K562 (cell line): ENCODE results near the gene CDCP1. TPM values are rescaled to one million over a fixed set of nuclear protein-coding genes. Genes with fewer than 3 reads are reported as not detected.

Experiments used
- ATAC-seq: fragments of 200-7000 bp; cut with Tn5 transposase; 3 replicates; pipeline ENCODE4 v1.9.1; 2020; ENCODE audit warnings: moderate library complexity
- BruUV-seq: library from RNA; stranded (reverse); fragments of 400-500 nt; replicated peaks from 2 replicates; lab custom pipeline; 2021; lab: Mats Ljungman, UMichigan
- CTCF ChIA-PET: fragments of 300-600 bp; formaldehyde crosslinking; extraction: SDS; loops from one replicate; lab custom pipeline; 2021; ENCODE audit warnings: low intra/inter-chr PET ratio; lab: Yijun Ruan, JAX
- POLR2A ChIA-PET: fragments of 300-600, 350-650 bp; sonication (Branson Sonifier 250); formaldehyde crosslinking; extraction: SDS; loops from one replicate; lab custom pipeline; 2021; ENCODE audit warnings: antibody characterized with exemption, inconsistent platforms; lab: Yijun Ruan, JAX
- DNase-seq, 4 experiments: peaks; one replicate each; pipeline versions ENCODE4 v3.0.0 to v3.0.0-alpha.2; 2011 to 2018; ENCODE audit warnings: low spot score in 3 of 4, mixed read lengths in 3 of 4; ENCODE audit errors: extremely low read depth in 1 of 4
- FAIRE-seq: peaks from 2 replicates; lab custom pipeline; 2011; peaks lifted over from hg19 to GRCh38; lab: Jason Lieb, UNC
- H2AFZ ChIP-seq: 2 replicates; pipeline ENCODE4 v1.6.0; 2011; ENCODE audit warnings: low read depth, low read length, control low read depth, inconsistent platforms
- H3K27ac ChIP-seq: fragments of 200-600 bp; 3 replicates; pipeline ENCODE4 v1.8.0; 2011; ENCODE audit warnings: low read depth, mild to moderate bottlenecking, control low read depth, inconsistent platforms, low read length, moderate library complexity, mixed read lengths; ENCODE audit errors: extremely low read depth
- H3K27me3 ChIP-seq, 2 experiments: fragments of 300-600 bp in 1 of 2; 2 replicates in 1 of 2; 3 replicates in 1 of 2; pipeline versions ENCODE4 v1.6.0 to v1.8.0; 2011; ENCODE audit warnings: inconsistent platforms in 2 of 2, low read length in 2 of 2, mild to moderate bottlenecking in 1 of 2, mixed read lengths in 1 of 2, moderate library complexity in 1 of 2; ENCODE audit not compliant: control insufficient read depth in 2 of 2, insufficient read depth in 2 of 2
- H3K36me3 ChIP-seq: fragments of 300-600 bp; 3 replicates; pipeline ENCODE4 v1.8.0; 2011; ENCODE audit warnings: mild to moderate bottlenecking, low read length, inconsistent platforms; ENCODE audit not compliant: control insufficient read depth, insufficient read depth
- H3K4me1 ChIP-seq, 2 experiments: fragments of 200-600 bp in 1 of 2; replicated peaks in 1 of 2; 2 replicates in 1 of 2; 3 replicates in 1 of 2; pipeline versions ENCODE4 v1.5.1 to v1.8.0; 2011; ENCODE audit warnings: inconsistent platforms in 2 of 2, low read length in 2 of 2, mild to moderate bottlenecking in 1 of 2, mixed read lengths in 1 of 2, moderate library complexity in 1 of 2; ENCODE audit not compliant: control insufficient read depth in 2 of 2, insufficient read depth in 2 of 2
- H3K4me2 ChIP-seq: 2 replicates; pipeline ENCODE4 v1.6.1; 2011; ENCODE audit warnings: low read length, control low read depth, inconsistent platforms, mixed read lengths; ENCODE audit not compliant: insufficient read depth
- H3K4me3 ChIP-seq: fragments of 200-600 bp; sonication (generic), shearing (Covaris generic); 2 replicates; pipeline ENCODE4 v1.5.1; 2016; ENCODE audit warnings: control low read depth, inconsistent platforms
- H3K79me2 ChIP-seq: fragments of 200-600 bp; 3 replicates; pipeline ENCODE4 v1.8.0; 2011; ENCODE audit warnings: low read length, inconsistent platforms; ENCODE audit not compliant: control insufficient read depth, insufficient read depth
- H3K9ac ChIP-seq, 2 experiments: 2 replicates each; pipeline versions ENCODE4 v1.6.0 to v1.6.1; 2011; ENCODE audit warnings: low read depth in 2 of 2, low read length in 2 of 2, control low read depth in 1 of 2, inconsistent platforms in 1 of 2, mild to moderate bottlenecking in 1 of 2, mixed read lengths in 1 of 2; ENCODE audit not compliant: insufficient read depth in 1 of 2
- H3K9me1 ChIP-seq: one replicate; pipeline ENCODE4 v1.6.0; 2011; ENCODE audit warnings: inconsistent platforms, mild to moderate bottlenecking, low read length, moderate library complexity; ENCODE audit not compliant: control insufficient read depth, insufficient read depth
- H3K9me3 ChIP-seq: replicated peaks from 2 replicates; pipeline ENCODE4 v1.5.1; 2011; ENCODE audit warnings: low read depth, low read length, inconsistent platforms; ENCODE audit not compliant: control insufficient read depth, insufficient read depth
- H4K20me1 ChIP-seq: replicated peaks from 2 replicates; pipeline ENCODE4 v1.6.1; 2011; ENCODE audit warnings: low read length, inconsistent platforms, mixed read lengths; ENCODE audit not compliant: control insufficient read depth, insufficient read depth
- GTF2A2 ChIP-seq: IDR thresholded peaks from 2 replicates; pipeline ENCODE4 v1.6.1; 2016; ENCODE audit warnings: mild to moderate bottlenecking, missing genetic modification characterization, missing compliant biosample characterization
- WHSC1 ChIP-seq: IDR thresholded peaks from one replicate; pipeline ENCODE4 v1.6.1; 2012; ENCODE audit warnings: low read length, control low read depth, inconsistent platforms
- ZNF445 ChIP-seq: fragments of 250-450 bp; sonication (Bioruptor Pico); IDR thresholded peaks from 2 replicates; pipeline ENCODE4 v1.4.0; 2020; ENCODE audit warnings: low read depth, mild to moderate bottlenecking, moderate library complexity
- WGBS: fragments of 100-300 bp; shearing (Covaris generic); methylation state at CpG from one replicate; pipeline ENCODE4 v1.1.6; 2016; ENCODE audit warnings: low coverage, mixed read lengths; ENCODE audit not compliant: insufficient coverage; ENCODE audit errors: missing lambda C conversion rate; 5-methylcytosine and 5-hydroxymethylcytosine counted together
- in situ Hi-C: fragments of 300-500 bp; cut with MboI; formaldehyde crosslinking; loops from 4 replicates; pipeline ENCODE4 v1.15.0; 2018; ENCODE audit warnings: inconsistent platforms, mixed read lengths
- intact Hi-C: fragments of 100-400 bp; cut with micrococcal nuclease; formaldehyde crosslinking; loops from 2 replicates; pipeline ENCODE4 v1.14.2; 2022
- polyA plus RNA-seq, 8 experiments: library from polyadenylated mRNA; depleted of rRNA in 4 of 8; stranded (reverse) in 5 of 8; unstranded in 3 of 8; fragments of >200 nt; fragmentation: Nextera tagmentation in 2 of 8; fragmentation: Illumina TruSeq in 1 of 8; extraction: Ambion mirVana in 2 of 8; extraction: Trizol in 1 of 8; gene quantifications; 2 replicates each; pipeline versions ENCODE4 v1.2.1 to v1.2.3, GENCODE V29; 2011 to 2014; ENCODE audit warnings: inconsistent platforms in 1 of 8, missing spikeins in 1 of 8
- total RNA-seq, 7 experiments: library from RNA; depleted of rRNA in 6 of 7; stranded (reverse); fragments of >200 nt in 6 of 7; fragmentation: Illumina TruSeq in 2 of 7; extraction: Trizol in 2 of 7; gene quantifications; 2 replicates each; pipeline versions ENCODE4 v1.2.1 to v1.2.3, GENCODE V29; 2011 to 2021; ENCODE audit warnings: low replicate concordance in 1 of 7

Gene CDCP1
- total and polyA plus RNA-seq, 9 of the 15 experiments (the other 6 are each of a cell fraction or from before 2014, with no cell fraction given): 3.9 to 16.4 (median 5.2) TPM

- BruUV-seq: no TSS peak
- Histone ChIP-seq H3K27me3 (no peaks in the 10 kb centered on the region), H3K9me1 (no peaks in the 10 kb centered on the region), H2AFZ (no peak overlapping the region), H3K27ac (peak overlapping the region; percentile 84; the same call in 2 of the 3 replicates), H3K79me2 (peaks cover 12% of the 10 kb centered on the region; the same call in 1 of the 3 replicates), H3K36me3 (peaks cover 21% of the 10 kb centered on the region), H3K4me1 (peaks cover 30 to 74% of the 10 kb centered on the region in 2 experiments), H4K20me1 (no peaks in the 10 kb centered on the region), H3K4me3 (no peak overlapping the region), H3K9ac (peak overlapping the region in 1 of 2 experiments; percentile 11; a peak in 2 of 4 replicates), H3K4me2 (no peak overlapping the region), H3K9me3 (0 out of 2 replicates have a peak, but pooled peaks cover 11% of the 10 kb centered on the region)
- FAIRE-seq (no peak), DNase-seq (no peak), ATAC-seq (no peak)
- intact Hi-C loops (no loop called here), in situ Hi-C loops (no loop called here)
- CTCF ChIA-PET: no interaction called here
- POLR2A ChIA-PET: interaction anchor here (1.1 to 3.0 kb wide), 2 partner anchors 11 to 17 kb away, joined by 4 to 8 read pairs; no protein-coding TSS in a partner anchor
- 92% methylated on average over 2 of the region's 2 CpGs for WGBS
- peak; percentile 12 for TF ChIP-seq WHSC1
- TF ChIP-seq ZNF445 (CRISPR knock-in tag): no peak
- 0 out of 2 replicates have a peak, but pooled peaks have one; percentile 17 for TF ChIP-seq GTF2A2 (tag)
Observed at GRCh38 chr3:45106874-45107273, 39.3 kb downstream of the CDCP1 start.
